Esophagus mucosa (tissue), 1 donor: ENCODE results near the gene ERAS. TPM values are rescaled to one million over a fixed set of nuclear protein-coding genes. Genes with fewer than 3 reads are reported as not detected.
A peak's percentile ranks its signal among the peaks of the same experiment; 100 is the strongest.

Source experiments
- ATAC-seq: fragments of 200-7000 bp; cut with Tn5 transposase; one replicate; pipeline ENCODE4 v1.9.1; 2020
- total RNA-seq: library from RNA; stranded (reverse); gene quantifications from one replicate; pipeline ENCODE4 v1.2.4, GENCODE V29; 2023
- donor health status: DM: yes; HTN: yes; CAD: no.

The ERAS gene, protein sequence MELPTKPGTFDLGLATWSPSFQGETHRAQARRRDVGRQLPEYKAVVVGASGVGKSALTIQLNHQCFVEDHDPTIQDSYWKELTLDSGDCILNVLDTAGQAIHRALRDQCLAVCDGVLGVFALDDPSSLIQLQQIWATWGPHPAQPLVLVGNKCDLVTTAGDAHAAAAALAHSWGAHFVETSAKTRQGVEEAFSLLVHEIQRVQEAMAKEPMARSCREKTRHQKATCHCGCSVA
- not detected for total RNA-seq

- no peak for ATAC-seq
These were observed at the start of gene ERAS for GRCh38 chrX:48826135-48826875. TSS of gene ERAS (plus strand) at chrX:48826513. CDS start at chrX:48829124, 2,611 bp downstream.

DNA sequence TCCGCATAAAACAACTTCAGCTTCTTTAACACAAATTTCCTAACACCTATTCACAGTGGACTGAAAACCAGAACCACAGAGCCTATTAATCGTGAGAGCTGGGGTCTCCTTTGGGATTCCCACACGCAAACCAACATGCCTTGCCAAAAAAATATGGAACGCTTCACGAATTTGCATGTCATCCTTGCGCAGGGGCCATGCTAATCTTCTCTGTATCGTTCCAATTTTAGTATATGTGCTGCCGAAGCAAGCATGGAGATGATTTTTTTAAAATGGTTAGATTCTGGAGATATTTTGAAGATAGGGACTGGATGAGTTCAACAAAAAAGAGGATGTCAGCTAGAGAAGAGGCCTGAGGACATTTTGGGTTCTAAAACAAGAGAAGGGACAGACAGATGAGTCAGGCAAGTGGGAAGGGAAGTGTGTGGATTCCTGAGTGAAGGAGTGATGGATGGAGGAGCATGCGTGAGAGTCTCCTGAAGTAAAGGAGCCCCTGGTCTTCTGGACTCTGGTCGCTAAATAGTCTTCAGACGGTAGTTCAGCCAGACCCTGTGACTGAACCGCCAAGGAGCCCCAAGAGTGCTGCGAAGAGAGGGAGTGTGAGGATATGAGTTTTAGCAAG, 49.4 kb upstream of the ERAS start:
- no peak for ATAC-seq

- no peak for ATAC-seq
These were observed 46.9 kb upstream of the ERAS start for GRCh38 chrX:48779399-48779798.

DNA sequence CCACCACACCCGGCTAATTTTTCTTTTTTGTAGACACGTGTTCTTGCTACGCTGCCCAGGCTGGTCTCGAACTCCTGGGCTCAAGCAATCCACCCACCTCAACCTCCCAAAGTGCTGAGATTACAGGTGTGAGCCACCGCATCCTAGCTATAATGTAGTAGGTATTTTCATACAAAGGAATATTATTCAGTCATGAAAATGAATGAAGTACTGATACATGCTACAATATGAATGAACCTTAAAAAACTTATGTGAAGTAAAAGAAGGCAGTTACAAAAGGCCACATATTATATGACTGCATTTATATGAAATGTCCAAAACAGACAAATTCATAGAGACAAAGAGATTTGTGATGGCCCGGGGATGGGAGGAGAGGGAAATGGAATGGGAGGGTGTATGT, 44.6 kb upstream of the ERAS start:
- no peak for ATAC-seq

DNA sequence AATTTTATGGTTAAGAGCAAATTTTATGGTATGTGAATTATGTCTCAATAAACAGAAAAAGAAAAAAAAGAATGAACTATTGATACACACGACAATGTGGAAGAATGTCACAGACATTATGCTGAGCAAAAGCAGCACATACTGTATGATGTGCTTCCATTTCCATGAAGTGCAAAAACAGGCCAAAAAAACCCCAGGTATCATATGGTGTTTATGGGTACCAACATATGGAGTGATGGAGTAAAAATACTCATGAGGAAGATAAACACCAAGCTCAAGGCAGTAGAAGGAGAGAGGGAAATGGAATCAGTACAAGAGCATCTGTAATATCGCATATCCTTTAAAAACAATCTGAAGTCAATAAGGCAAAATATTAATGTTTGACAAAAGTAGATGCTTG, 44.1 kb upstream of the ERAS start:
- no peak for ATAC-seq

DNA sequence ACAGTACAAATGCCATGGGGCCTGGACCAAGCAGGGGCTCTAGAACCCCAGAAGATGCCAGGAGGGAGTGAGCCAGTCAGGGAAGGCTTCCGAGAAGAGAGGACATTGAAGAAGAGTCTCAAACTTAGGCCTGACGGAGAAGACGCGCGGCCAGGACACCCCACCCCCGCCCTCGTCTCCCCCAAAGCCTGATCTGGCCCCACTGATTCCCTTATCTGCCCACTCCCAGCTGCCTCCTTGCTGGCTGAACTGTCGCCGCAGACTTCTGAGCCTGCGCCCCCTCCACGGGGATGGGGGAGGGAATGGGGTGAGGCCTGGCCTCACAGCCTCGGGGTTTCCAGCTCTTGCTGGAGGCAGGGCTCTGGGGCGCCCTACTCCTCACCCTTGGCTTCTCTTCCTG, 43.5 kb upstream of the ERAS start:
- ATAC-seq: no peak

DNA sequence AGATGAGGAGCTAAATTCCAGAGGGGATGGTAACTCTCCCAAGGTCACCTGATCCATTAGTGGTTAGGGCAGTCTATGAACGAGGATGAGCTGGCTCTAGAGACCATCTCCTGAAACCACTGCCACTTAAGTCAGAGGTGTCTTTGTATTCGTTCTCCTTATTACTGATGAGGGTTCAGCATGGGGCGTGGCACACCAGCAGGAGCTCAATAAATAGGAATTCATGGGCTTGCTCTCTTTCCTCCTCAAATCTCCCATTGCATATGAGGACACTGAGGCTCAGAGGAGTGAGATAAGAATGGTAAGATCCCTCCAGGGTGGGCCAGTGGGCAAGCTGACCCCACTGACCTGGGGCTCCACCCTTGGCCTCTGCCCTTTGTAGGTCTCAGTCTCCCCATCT, 41.6 kb upstream of the ERAS start:
- no peak for ATAC-seq

DNA sequence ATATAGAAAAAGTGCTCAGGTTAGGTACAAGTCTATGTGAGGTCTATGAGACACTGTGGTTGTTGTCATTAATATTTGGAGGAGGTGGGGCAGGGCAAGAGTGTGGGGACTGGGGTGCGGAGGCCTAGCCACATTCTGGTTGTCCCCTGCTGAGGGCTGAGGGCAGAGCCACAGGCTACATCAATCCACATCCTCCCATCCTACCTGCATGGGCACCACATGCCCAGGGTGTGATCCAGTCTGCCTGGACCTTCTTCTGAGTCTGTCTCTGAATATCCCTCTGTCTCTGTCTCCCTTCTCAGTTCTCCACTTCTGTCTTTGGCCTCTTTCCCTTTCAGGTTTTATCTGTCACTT, 41.1 kb upstream of the ERAS start:
- ATAC-seq: no peak

GRCh38 chrX:48785540-48786214, 40.6 kb upstream of the ERAS start:
- no peak for ATAC-seq

DNA sequence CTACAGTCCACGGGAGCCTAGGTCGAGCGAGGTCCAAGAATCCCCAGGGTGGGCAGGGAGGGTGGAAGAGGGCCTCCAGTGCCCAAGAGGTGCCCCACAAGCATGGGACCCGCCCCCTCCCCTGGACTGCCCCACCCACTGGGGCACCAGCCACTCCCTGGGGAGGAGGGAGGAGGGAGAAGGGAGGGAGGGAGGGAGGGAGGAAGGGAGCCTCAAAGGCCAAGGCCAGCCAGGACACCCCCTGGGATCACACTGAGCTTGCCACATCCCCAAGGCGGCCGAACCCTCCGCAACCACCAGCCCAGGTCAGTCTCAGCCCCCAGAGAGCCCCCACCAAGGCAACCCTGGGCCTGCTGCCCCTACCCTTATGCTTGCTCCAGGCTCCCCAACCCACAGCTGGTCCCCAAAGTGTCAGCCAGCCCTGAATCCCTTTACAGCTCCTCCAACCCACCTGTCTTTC, 39.9 kb upstream of the ERAS start, which contains the start of gene GATA1:
TSS of gene GATA1 (plus strand) at position 250 of the 460 bp plus-strand sequence. CDS start 4,520 bp downstream, outside the sequence.
- ATAC-seq: no peak

GRCh38 chrX:48786825-48787504, 39.3 kb upstream of the ERAS start:
- no peak for ATAC-seq

GRCh38 chrX:48787505-48788443, 38.5 kb upstream of the ERAS start:
- no peak for ATAC-seq

- no peak for ATAC-seq
These were observed 36.7 kb upstream of the ERAS start for GRCh38 chrX:48789366-48790220.

DNA sequence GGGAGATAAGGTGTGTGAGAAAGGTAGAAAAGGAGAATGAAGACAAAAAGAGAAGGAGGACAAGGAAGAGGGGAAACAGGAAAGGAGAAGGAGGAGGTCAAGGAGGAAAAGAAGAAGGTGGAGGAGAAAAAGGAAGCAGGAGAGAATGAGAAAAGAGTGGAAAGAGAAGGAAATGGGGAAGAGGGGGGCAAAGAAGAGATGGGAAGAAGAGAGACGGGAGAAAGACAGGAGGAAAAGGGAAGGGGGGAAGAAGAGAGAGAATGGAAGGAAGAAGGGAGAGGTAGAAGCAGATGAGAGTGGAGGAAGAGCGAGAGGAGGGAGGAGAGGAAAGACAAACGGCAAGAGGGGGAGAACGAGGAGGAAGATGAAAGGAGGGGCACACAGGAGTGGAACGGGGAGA, 35.8 kb upstream of the ERAS start:
- no peak for ATAC-seq

DNA sequence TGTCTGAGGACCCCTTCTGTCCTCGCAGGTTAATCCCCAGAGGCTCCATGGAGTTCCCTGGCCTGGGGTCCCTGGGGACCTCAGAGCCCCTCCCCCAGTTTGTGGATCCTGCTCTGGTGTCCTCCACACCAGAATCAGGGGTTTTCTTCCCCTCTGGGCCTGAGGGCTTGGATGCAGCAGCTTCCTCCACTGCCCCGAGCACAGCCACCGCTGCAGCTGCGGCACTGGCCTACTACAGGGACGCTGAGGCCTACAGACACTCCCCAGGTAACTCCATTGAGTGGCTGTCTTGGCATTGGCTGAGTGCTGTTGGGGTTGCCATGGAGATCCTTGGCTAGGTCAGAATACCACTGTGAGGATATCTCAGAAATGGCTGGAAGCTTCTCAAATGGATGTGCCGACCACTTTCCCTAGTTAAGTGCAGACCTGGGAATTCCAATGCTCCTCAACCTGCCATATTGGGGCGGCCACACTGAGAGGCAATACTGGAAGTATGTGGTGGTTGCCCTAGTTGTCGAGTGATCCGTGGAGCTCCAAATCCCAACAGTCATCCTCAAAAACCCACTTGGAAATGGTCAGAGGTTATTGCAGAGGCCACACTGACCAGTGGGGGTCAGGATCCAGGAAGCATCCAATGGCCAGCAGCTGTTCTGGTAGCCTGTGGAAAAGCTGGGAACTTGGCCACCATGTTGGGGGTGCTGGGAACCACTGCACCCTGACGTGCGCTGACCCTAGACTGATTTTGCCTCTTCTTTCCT, 35.1 kb upstream of the ERAS start:
- ATAC-seq: no peak

DNA sequence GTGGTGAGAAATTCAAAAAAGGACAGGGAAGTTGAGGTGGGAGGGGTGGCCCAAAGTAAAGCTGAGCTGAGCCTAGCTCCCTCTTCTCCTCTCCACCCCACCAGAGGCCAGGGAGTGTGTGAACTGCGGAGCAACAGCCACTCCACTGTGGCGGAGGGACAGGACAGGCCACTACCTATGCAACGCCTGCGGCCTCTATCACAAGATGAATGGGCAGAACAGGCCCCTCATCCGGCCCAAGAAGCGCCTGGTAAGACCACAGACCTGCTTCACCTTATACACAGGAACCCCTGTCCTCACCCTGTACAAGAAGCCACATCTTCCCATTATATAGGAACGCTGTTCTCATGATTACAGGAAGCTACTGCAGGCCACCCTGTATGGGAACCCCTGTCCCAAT, 34.1 kb upstream of the ERAS start:
- ATAC-seq: no peak

- ATAC-seq: peak; percentile 14
These were observed 32.4 kb upstream of the ERAS start for GRCh38 chrX:48793935-48794334.

- peak; percentile 42 for ATAC-seq
These were observed 31.9 kb upstream of the ERAS start for GRCh38 chrX:48794340-48794910.

GRCh38 chrX:48794911-48795515, 31.3 kb upstream of the ERAS start:
- ATAC-seq: peak; percentile 48
